Activated naive CD8-positive, alpha-beta T cell treated with anti-CD3 and anti-CD28 coated beads, Interleukin-2, amount 50 U/mL, for 16 hours (primary cell): ENCODE data around the gene TRIM17.

Source experiments
- DNase-seq: peaks from one replicate; pipeline ENCODE4 v3.0.0-alpha.2; 2020; ENCODE audit warnings: low read depth, low spot score

Gene TRIM17

DNA sequence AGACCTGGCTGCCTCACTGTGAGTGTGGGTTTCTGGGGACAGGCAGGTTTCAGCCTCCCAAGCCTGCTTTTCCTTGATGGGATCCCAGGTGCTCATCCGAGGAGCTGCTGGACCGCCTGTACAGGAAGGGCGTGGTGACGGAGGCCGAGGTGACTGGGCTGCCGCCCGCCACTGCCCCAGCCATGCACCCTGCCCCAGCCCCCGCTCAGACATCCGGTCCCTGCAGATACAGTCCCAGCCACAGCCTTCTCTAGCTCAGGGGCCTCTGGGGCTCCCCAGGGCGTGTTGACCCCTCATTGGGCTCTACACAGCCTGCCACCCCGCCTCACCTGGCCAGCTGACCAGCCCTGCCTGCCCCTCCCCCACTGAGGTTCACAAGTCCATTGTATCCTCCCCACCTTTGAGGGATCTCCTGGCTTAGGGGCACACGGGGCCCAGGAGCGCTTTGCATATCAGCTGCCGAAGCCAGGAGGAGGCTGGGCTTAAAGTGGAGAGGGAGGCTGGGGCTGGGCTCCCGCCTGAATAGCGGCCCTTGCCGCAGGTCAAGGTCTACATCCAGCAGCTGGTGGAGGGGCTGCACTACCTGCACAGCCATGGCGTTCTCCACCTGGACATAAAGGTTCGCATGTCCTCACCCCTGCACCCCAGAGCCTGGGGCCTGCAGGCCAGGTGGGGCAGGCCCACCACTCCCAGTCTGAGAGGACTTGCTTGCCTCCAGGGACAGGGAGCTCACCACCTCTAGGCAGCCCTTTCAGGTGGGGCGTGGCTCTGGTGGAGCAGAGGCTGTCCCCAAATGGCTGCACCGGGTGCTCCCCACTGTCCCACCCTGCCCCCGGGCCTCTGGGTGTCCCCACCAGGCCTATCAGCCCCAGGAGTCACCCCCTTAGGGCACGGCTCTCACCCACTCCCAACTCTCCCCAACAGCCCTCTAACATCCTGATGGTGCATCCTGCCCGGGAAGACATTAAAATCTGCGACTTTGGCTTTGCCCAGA is 48.6 kb downstream of the TRIM17 start:
- DNase-seq, result no peak

- no peak for DNase-seq
Observed at GRCh38 chr1:228366866-228367741, 49.6 kb downstream of the TRIM17 start.

GRCh38 chr1:228366062-228366865 is 50.4 kb downstream of the TRIM17 start:
- DNase-seq, result no peak

- DNase-seq, result no peak
Observed at GRCh38 chr1:228365271-228366061, 51.2 kb downstream of the TRIM17 start.

GRCh38 chr1:228364706-228365213 is 51.9 kb downstream of the TRIM17 start:
- DNase-seq, result no peak

DNA sequence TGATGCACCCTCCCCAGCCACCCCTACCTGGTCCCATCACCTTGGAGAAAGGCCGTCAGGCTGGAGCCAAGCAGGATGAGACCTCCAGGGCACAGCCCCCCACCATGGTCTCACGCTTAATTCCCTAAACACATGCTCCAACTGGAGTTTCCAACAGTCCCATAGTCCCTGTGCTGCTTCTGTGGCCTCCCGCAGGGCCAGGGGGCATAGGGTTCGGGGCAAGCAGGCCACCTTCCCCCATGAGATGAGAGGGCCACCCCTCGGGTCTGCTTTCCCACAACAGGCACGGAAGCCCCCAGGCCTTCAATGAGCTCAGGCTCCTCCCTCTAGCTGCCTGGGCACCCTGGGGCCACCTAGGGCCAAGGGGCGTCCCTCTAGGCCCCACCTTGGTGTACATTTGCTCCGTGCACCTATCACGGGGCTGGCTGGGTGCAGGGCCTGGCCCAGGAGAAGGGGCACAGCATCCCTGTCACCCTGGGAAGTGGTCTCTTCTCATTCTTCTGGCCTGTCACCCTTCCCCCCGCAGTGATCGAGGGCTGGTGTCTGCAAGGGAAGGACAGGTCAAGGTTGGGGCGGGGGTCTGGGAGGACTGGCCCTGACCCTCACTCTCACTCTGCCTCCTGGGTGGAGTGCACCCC is 52.5 kb downstream of the TRIM17 start:
- no peak for DNase-seq

DNA sequence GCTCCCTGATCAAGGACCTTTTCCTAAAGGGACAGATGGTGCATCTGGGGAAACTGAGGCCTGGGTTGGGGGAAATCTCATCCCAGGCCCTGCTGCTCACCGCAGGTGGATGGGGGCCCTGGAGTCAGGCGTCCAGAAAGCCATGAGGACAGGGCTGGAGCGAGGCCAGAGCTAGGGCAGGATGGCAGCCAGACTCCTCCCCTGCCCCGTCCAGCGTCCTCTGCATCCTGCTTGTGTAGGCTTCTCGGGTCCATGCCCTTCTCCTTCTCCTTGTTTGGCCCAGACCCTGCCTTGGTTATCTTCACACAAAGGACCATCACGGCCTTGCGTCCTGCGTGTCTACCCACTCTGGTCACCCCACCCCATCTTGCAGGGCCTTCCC is 53.0 kb downstream of the TRIM17 start:
- no peak for DNase-seq

GRCh38 chr1:228362884-228363450 is 53.7 kb downstream of the TRIM17 start:
- no peak for DNase-seq

DNA sequence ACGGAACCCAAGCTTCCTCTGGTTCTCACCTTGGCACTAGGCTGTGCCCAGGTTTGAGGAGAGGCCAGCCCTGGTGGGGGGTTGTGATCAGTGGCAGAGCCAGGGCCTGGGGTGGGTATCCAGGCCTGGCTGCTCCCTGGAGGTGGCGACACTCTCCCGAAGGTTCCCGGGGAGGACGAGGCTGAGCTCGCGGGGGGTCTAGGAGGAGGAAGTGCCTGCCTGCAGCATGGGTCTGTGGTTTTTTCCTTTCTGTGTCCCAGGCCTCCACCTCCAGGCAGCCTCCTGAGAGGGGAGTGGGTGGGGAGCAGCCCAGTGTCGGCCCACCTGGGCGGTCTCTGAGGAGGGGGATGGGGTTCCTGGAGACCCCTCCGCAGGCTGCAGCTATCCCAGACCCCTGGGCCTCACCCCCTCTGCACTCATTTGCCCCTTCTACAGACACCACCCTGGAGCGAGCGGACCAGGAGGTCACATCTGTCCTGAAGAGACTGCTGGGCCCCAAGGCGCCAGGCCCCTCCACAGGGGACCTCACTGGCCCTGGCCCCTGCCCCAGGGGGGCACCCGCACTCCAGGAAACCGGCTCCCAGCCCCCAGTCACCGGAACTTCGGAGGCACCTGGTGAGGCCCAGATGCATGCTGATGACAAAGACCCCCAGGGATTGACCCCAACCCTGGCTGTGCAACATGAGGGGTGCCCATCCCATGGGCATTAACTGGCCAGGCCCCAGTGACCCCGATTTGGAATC is 54.3 kb downstream of the TRIM17 start:
- no peak for DNase-seq

- DNase-seq, result no peak
Observed at GRCh38 chr1:228361314-228362140, 55.1 kb downstream of the TRIM17 start.

- DNase-seq, result no peak
Observed at GRCh38 chr1:228360533-228361313, 55.9 kb downstream of the TRIM17 start.

- no peak for DNase-seq
Observed at GRCh38 chr1:228359613-228360532, 56.8 kb downstream of the TRIM17 start.

DNA sequence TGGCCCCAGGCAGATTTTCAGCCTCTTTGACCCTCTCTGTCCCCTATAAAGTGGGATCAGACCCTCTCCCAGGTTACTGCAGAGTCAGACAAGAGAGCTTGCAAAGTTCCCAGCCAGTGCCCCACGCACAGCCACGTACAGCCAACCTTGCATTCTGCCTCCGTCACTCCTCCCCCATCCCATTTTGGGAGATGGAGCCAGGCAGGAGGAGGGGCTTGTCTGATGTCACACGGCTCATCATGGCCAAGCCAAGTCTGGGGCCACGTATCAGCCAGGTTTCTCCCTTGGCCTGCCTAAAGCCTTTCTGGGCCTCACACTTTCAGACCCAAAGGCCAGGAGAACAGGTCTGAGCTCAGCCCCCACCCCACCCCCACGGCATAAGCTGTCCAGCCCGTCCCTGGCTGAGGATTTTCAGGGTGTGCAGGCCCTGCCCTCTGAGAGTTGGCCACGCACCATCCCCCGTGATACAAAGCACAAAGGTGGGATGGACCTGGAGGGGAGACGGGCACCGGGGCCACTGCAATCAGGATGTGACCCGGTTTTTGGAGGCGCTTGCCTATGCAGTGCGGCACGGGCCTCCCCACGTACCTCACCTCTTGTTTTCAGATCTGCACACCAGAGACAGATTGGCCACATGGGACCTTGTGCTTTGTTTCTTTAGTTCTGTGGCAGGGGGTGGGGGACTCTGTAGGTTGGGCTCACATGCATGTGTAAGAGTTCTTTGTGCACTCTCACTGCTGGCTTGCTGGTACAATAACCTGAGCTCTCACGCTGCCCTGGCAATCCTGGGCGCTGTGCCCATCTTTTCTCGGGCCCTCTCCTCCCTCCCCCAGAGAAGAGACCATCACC is 57.7 kb downstream of the TRIM17 start:
- DNase-seq, result no peak

- no peak for DNase-seq
Observed at GRCh38 chr1:228358039-228358763, 58.5 kb downstream of the TRIM17 start.
